HUES64 (cell line): ENCODE data around the gene VPS54.

Experiments used
- H3K27ac ChIP-seq: 2 replicates; pipeline ENCODE4 v1.7.0; 2013; ENCODE audit warnings: low read depth, low read length, inconsistent platforms
- H3K27me3 ChIP-seq: 2 replicates; pipeline ENCODE4 v1.6.1; 2013; ENCODE audit warnings: mild to moderate bottlenecking, low read length; ENCODE audit not compliant: insufficient read depth
- H3K36me3 ChIP-seq: 2 replicates; pipeline ENCODE4 v1.6.1; 2013; ENCODE audit warnings: mild to moderate bottlenecking, low read length; ENCODE audit not compliant: insufficient read depth
- H3K4me1 ChIP-seq: 2 replicates; pipeline ENCODE4 v1.6.1; 2013; ENCODE audit warnings: mild to moderate bottlenecking, low read length, moderate library complexity; ENCODE audit not compliant: insufficient read depth
- H3K4me3 ChIP-seq: 2 replicates; pipeline ENCODE4 v1.5.1; 2013; ENCODE audit warnings: mild to moderate bottlenecking, low read length, moderate library complexity
- H3K9ac ChIP-seq: 2 replicates; pipeline ENCODE4 v1.6.1; 2013; ENCODE audit warnings: mild to moderate bottlenecking, low read depth, low read length
- H3K9me3 ChIP-seq: 2 replicates; pipeline ENCODE4 v1.6.1; 2013; ENCODE audit warnings: low read depth, low read length; ENCODE audit not compliant: insufficient read depth
- WGBS: fragments of 150-250, 120-280 bp; methylation state at CpG from one replicate; pipeline ENCODE4 v1.1.7; 2013; ENCODE audit warnings: missing lambda C conversion rate; 5-methylcytosine and 5-hydroxymethylcytosine counted together

VPS54 gene

DNA sequence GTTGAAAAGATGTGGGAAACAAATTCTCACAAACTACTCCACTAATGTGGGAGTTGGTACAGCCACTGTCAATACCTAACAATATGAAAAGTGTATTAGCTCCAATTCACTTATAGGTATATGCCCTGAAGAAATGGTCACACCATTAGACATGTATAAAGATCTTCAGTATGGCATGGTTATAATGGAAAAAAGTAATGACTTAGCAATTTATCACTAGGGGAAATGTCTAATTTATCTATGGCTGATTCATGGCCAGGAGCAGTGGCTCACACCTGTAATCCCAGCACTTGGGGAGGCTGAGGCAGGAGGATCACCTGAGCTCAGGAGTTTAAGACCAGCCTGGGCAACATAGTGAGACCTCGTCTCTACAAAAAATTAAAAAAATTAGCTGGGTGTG is 125.1 kb downstream of the VPS54 start:
- no peak overlapping the region for H3K4me3 ChIP-seq
- 85% methylated on average over 1 of the region's 1 CpG for WGBS
- H3K4me1 ChIP-seq, result no peaks in the 10 kb centered on the region
- peaks cover 74% of the 10 kb centered on the region for H3K36me3 ChIP-seq
- H3K27ac ChIP-seq, result no peak overlapping the region
- H3K27me3 ChIP-seq, result no peaks in the 10 kb centered on the region
- no peak overlapping the region for H3K9ac ChIP-seq
- H3K9me3 ChIP-seq, result no peaks in the 10 kb centered on the region

DNA sequence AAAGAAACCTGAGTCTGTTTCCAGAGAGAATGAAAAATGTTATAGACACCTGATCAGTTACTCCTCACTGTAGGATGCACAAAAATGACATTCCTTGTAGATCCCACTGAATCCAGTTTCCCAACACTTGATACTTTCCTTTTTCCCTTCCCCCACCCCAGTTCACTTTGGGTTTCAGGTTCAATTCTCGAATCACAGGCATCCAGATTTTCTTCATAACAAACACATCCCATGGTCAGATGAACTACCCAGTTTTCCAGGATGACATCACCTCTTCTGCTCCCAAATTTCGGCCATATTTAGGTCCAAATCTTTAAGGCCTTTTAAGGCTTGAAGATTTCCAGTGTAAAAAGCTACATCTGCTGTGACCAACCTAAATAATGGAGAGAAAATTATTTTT is 126.1 kb downstream of the VPS54 start:
- Histone ChIP-seq H3K4me3 (no peak overlapping the region), H3K4me1 (no peaks in the 10 kb centered on the region), H3K27me3 (no peaks in the 10 kb centered on the region), H3K36me3 (peaks cover 80% of the 10 kb centered on the region), H3K9me3 (no peaks in the 10 kb centered on the region), H3K27ac (no peak overlapping the region), H3K9ac (no peak overlapping the region)
- WGBS, result 89% methylated on average over 2 of the region's 2 CpGs

- Histone ChIP-seq H3K27ac (no peak overlapping the region), H3K4me3 (no peak overlapping the region), H3K36me3 (peaks cover 87% of the 10 kb centered on the region), H3K27me3 (no peaks in the 10 kb centered on the region), H3K9ac (no peak overlapping the region), H3K9me3 (no peaks in the 10 kb centered on the region), H3K4me1 (no peaks in the 10 kb centered on the region)
- no CpG with 5 or more reads among the region's 1 CpG for WGBS
These were observed 127.7 kb downstream of the VPS54 start for GRCh38 chr2:63891488-63892030.

DNA sequence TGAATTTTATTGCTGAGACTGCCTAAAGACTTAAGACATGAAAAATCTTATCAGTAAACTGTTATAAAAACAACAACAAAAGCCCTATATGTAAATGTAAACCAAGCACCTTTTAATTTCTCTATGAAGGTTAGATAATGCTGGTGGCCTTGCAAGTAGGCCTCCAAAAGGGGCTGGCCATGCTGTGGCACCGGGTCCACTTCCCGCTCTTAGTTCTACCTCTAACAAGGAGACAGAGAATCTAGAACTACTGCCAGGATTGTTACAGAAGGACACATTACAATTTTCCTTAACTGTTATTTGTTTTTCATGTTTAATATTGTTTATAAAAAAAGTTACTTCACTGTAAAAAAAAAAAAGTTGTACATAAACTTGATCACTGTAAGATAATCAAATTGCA is 128.6 kb downstream of the VPS54 start:
- WGBS, result 91% methylated on average over 2 of the region's 2 CpGs
- peaks cover 88% of the 10 kb centered on the region for H3K36me3 ChIP-seq
- H3K27me3 ChIP-seq, result no peaks in the 10 kb centered on the region
- no peak overlapping the region for H3K4me3 ChIP-seq
- no peak overlapping the region for H3K9ac ChIP-seq
- H3K27ac ChIP-seq, result no peak overlapping the region
- H3K9me3 ChIP-seq, result no peaks in the 10 kb centered on the region
- no peaks in the 10 kb centered on the region for H3K4me1 ChIP-seq

DNA sequence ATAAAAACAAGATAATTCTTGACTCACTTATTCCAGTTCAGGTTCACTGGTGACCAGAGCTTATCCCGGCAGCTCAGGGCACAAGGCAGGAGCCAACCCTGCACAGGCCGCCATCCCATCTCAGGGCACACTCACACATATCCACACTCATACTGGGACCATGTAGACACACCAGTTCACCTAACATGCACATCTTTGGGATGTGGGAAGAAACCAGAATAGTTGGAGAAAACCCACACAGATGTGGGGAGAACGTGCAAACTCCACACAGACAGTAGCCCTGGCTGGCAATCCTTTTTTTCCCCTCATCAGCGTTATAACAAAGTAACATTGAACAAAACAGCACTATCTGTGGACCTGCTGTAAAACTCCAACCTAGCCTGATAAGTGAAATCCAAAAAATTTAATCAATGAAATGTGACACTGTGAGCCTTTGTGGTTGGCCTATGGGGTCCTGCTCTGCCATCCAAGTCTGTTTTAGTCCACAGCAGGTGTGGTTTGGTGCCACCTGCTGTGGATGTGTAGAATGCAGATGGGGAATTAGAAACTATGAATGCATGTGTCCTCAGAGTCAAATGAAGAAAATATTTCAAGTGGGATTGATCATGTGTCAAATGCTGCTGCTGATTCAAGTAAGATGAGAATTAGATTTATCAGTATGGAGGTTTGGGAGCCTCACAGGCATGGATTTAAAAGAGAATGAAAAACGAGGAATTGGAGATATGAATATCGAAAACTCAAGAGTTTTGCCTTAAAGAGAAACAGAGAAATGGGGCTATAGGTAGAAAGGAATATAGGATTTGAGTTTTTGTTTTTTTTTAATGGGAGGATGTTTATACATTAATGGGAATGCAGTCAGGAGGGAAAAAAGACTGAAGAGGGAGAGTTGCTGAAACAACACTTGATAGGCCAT is 130.5 kb downstream of the VPS54 start:
- Histone ChIP-seq H3K9ac (no peak overlapping the region), H3K36me3 (peaks cover 100% of the 10 kb centered on the region), H3K4me3 (no peak overlapping the region), H3K27ac (no peak overlapping the region), H3K27me3 (no peaks in the 10 kb centered on the region), H3K4me1 (no peaks in the 10 kb centered on the region), H3K9me3 (no peaks in the 10 kb centered on the region)
- WGBS, result 94% methylated on average over 6 of the region's 6 CpGs

DNA sequence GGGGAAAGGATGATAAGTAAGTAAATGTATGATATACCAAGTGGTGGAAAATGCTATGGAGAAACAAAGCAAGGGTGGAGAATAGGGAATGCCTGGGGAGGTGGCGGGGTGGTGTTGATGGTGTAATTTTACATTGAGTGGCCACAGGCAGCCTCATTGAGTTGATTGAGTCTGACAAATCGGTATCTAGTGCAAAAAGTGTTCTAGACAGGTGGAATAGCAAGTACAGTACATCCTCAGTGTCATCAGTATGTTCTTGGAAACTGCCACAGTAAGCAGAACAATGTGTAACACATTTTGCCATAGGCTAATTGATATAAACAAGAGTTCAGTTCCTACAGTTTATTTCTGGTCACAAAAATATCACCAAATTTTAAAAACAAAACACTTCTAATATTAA is 131.2 kb downstream of the VPS54 start:
- H3K36me3 ChIP-seq, result peaks cover 100% of the 10 kb centered on the region
- no peaks in the 10 kb centered on the region for H3K9me3 ChIP-seq
- 92% methylated on average over 2 of the region's 2 CpGs for WGBS
- no peaks in the 10 kb centered on the region for H3K4me1 ChIP-seq
- no peak overlapping the region for H3K27ac ChIP-seq
- H3K4me3 ChIP-seq, result no peak overlapping the region
- no peak overlapping the region for H3K9ac ChIP-seq
- no peaks in the 10 kb centered on the region for H3K27me3 ChIP-seq

DNA sequence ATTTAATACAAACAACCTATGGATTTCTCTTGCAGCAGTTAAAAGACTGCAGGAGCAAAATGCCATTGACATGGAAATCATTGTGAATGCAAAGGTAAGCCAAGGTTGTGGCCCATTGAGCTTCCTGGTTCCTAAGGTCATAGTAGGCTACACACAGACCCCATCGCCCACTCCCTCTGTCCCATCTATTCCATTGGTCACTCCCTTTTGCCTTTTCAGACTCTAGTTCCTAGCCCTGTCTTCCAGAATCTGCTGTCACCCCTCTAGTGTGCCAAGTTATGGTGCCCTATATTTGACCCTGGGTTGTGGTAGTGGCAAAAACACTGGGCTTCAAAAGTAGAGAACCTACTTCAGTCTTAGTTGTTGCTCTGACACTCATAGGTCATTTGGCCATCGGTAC is 132.8 kb downstream of the VPS54 start:
- Histone ChIP-seq H3K36me3 (peaks cover 100% of the 10 kb centered on the region), H3K27me3 (no peaks in the 10 kb centered on the region), H3K27ac (no peak overlapping the region), H3K4me3 (no peak overlapping the region), H3K9me3 (no peaks in the 10 kb centered on the region), H3K9ac (no peak overlapping the region), H3K4me1 (no peaks in the 10 kb centered on the region)
- 96% methylated on average over 2 of the region's 2 CpGs for WGBS

- Histone ChIP-seq H3K27me3 (no peaks in the 10 kb centered on the region), H3K36me3 (peaks cover 93% of the 10 kb centered on the region), H3K4me3 (no peak overlapping the region), H3K9me3 (no peaks in the 10 kb centered on the region), H3K27ac (peak overlapping the region; percentile 32; the same call in 1 of the 2 replicates), H3K4me1 (peaks cover 25% of the 10 kb centered on the region), H3K9ac (no peak overlapping the region)
- 87% methylated on average over 3 of the region's 3 CpGs for WGBS
These were observed 136.7 kb downstream of the VPS54 start for GRCh38 chr2:63882395-63883105.

GRCh38 chr2:63881205-63881604 is 138.0 kb downstream of the VPS54 start:
- no peak overlapping the region for H3K9ac ChIP-seq
- H3K9me3 ChIP-seq, result no peaks in the 10 kb centered on the region
- peaks cover 25% of the 10 kb centered on the region for H3K4me1 ChIP-seq
- no peaks in the 10 kb centered on the region for H3K27me3 ChIP-seq
- H3K27ac ChIP-seq, result peak overlapping the region; percentile 19; the same call in 1 of the 2 replicates
- WGBS, result no CpG with 5 or more reads among the region's 2 CpGs
- H3K4me3 ChIP-seq, result no peak overlapping the region
- peaks cover 93% of the 10 kb centered on the region for H3K36me3 ChIP-seq

- WGBS, result 29% methylated on average over 4 of the region's 4 CpGs
- Histone ChIP-seq H3K27me3 (no peaks in the 10 kb centered on the region), H3K27ac (peak overlapping the region; percentile 20; the same call in 1 of the 2 replicates), H3K36me3 (peaks cover 93% of the 10 kb centered on the region), H3K4me1 (peaks cover 28% of the 10 kb centered on the region), H3K9ac (no peak overlapping the region), H3K4me3 (no peak overlapping the region), H3K9me3 (no peaks in the 10 kb centered on the region)
These were observed 138.6 kb downstream of the VPS54 start for GRCh38 chr2:63880625-63881024.

DNA sequence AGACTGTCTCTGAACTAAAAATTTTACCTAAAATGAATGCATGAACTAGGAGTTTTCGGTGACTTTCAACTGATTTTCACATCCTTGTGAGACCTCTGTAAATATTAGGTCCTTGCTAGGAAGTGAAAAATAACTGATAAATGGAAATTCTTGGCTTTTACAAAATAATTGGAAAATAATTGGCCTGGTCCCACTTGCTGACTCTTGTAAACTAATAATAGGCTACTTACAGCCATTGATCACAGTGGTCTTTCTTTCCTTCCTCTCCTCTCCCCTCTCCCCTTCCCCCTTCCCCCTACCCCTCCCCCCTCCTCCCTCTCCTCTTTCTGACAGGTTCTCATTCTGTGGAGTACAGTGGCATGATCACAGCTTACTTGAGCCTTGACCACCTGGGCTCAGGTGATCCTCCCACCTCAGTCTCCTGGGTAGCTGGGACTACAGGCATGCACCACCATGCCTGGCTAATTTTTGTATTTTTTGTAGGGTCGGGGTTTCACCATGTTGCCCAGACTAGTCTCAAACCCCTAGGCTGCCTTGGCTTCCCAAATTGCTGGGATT is 139.3 kb downstream of the VPS54 start:
- Histone ChIP-seq H3K36me3 (peaks cover 93% of the 10 kb centered on the region), H3K9ac (no peak overlapping the region), H3K4me1 (peaks cover 33% of the 10 kb centered on the region), H3K4me3 (no peak overlapping the region), H3K27ac (peak overlapping the region; percentile 20; the same call in 1 of the 2 replicates), H3K27me3 (no peaks in the 10 kb centered on the region), H3K9me3 (no peaks in the 10 kb centered on the region)
- WGBS, result 66% methylated on average over 2 of the region's 2 CpGs
